Omental fat pad (tissue), 4 donors: ENCODE data around the gene MATCAP1. TPM values are rescaled to one million over a fixed set of nuclear protein-coding genes. Genes with fewer than 3 reads are reported as not detected.

Experiments
- ATAC-seq: fragments of 150-250 bp; one replicate; pipeline ENCODE4 v1.9.1; 2016; ENCODE audit warnings: mild to moderate bottlenecking, moderate library complexity; ENCODE audit not compliant: low FRiP score
- DNase-seq: peaks from one replicate; pipeline ENCODE4 v3.0.0-alpha.2; 2019; ENCODE audit warnings: low spot score
- CTCF ChIP-seq, 3 donors: fragments of 450-650 bp; IDR thresholded peaks; one replicate each; pipeline ENCODE4 v1.5.1; 2016 to 2017; ENCODE audit warnings: antibody characterized with exemption in 3 of 3, mild to moderate bottlenecking in 3 of 3, moderate library complexity in 2 of 3
- total RNA-seq, 4 donors: library from RNA; depleted of rRNA; stranded (reverse); fragments of >200 nt; gene quantifications; one replicate each; pipeline ENCODE4 v1.1.0, GENCODE V29; 2016

The MATCAP1 gene
- total RNA-seq, 4 donors from 2014 or later: 12.6 to 53.4 (median 17.2) TPM

GRCh38 chr16:67206838-67207248, 23.1 kb upstream of the MATCAP1 start:
- DNase-seq (no peak), ATAC-seq (no peak)
- TF ChIP-seq CTCF (IDR thresholded peaks at IDR 0.05): no peak

GRCh38 chr16:67206129-67206837, 22.5 kb upstream of the MATCAP1 start:
- ATAC-seq: no peak
- TF ChIP-seq CTCF (IDR thresholded peaks at IDR 0.05): no peak
- no peak for DNase-seq

- ATAC-seq (no peak), DNase-seq (no peak)
- TF ChIP-seq CTCF (IDR thresholded peaks at IDR 0.05): no peak
Measured at GRCh38 chr16:67204076-67204475, 20.3 kb upstream of the MATCAP1 start.

- ATAC-seq: no peak
- no peak for DNase-seq
- no peak for TF ChIP-seq CTCF (IDR thresholded peaks at IDR 0.05)
Measured at GRCh38 chr16:67202956-67203493, 19.3 kb upstream of the MATCAP1 start.

- ATAC-seq: no peak
- DNase-seq: no peak
- no peak for TF ChIP-seq CTCF (IDR thresholded peaks at IDR 0.05)
Measured at GRCh38 chr16:67202426-67202825, 18.7 kb upstream of the MATCAP1 start.

DNA sequence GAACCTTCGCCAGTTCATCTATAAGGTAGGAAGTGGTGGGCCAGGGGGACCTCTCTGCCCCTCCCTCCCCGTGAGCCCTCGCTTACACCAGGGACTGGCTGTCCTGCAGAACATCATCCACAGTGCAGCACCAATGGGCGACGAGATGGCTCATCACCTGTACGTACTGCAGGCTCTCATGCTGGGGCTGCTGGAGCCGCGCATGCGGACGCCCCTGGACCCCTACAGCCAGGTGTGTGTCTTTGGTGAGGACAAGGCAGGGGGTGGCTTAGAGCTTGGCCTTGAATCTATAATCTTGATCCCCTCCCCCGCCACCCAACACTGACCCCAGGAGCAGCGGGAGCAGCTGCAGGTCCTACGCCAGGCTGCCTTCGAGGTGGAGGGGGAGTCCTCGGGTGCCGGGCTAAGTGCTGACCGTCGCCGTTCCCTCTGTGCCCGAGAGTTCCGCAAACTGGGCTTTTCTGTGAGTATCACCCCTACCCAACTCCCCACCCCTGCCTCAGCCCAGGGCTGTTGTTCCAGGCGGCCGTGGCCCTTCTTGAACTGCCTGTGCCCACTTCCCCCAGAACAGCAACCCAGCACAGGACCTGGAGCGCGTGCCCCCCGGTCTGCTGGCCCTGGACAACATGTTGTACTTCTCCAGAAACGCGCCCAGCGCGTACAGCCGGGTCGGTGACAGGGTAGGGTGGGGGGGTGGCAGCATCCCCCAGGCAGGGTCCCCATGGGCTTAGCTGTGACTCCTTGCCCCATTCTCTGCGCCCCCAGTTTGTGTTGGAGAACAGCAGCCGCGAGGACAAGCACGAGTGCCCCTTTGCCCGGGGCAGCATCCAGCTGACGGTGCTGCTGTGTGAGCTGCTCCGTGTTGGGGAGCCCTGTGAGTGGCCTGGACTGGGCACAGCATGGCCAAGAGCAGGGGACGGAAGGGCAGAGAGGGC, 17.9 kb upstream of the MATCAP1 start:
- ATAC-seq (no peak), DNase-seq (no peak)
- TF ChIP-seq CTCF (IDR thresholded peaks at IDR 0.05): no peak
